ENCODE data around the gene RERE. TPM values are rescaled to one million over a fixed set of nuclear protein-coding genes. Genes with fewer than 3 reads are reported as not detected.

RERE gene
- total and polyA plus RNA-seq, 2 experiments from 2014 or later = 39.8 to 62.8 TPM

DNA sequence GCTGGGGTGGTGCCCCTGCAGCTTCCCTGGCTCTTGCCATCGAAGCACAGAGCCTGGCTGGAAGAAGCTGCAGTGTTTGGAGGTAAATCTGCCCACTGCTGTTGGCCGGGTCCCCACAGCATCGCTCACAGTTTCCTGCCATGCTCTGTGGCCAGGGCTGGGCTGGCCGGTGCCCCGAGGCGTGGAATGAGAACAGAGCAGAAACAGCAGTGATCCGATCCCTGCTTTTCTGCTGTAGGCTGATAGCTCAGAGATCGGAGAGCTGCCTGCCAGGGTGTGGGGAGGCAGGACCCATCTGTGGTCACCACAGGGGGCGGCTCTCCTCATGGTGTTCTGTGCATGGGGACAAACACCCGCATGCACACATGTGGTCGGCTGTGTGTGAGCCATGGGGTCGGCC is 488.0 kb downstream of the RERE start:
- H3K4me2 ChIP-seq = no peak overlapping the region

DNA sequence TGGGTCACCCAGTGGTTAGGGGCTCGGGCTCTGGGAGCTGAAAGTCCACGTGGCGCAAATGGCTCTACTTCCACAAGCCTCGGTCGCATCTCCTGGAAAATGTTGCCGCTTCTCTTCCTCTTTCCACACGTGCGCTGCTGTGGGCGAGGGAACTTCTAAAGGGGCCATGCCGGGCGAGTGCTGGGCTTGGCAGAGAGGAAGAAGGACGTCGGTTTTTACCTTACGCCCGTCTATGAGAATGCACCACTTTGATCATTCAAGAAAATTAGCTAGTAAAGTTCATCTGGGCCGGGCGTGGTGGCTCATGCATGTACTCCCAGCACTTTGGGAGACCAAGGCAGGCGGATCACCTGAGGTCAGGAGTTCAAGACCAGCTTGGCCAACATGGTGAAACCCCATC is 489.2 kb downstream of the RERE start:
- WGBS (ENCODE audit: low lambda C conversion rate, missing lambda C conversion rate) = 97% methylated on average over 18 of the region's 18 CpGs
- no peak overlapping the region for H3K4me3 ChIP-seq
- H3K27me3 ChIP-seq = no peaks in the 10 kb centered on the region
- no peaks in the 10 kb centered on the region for H3K9me3 ChIP-seq (ENCODE audit: low read depth)
- no peak overlapping the region for H3K4me2 ChIP-seq
- TF ChIP-seq EZH2 (IDR thresholded peaks at IDR 0.05; ENCODE audit: borderline replicate concordance) = no peak
- H2AFZ ChIP-seq = no peak overlapping the region
- H3K9me2 ChIP-seq (replicated peaks; ENCODE audit: insufficient read depth) = no peaks in the 10 kb centered on the region
- no peak overlapping the region for H3K27ac ChIP-seq
- H3K79me2 ChIP-seq = no peaks in the 10 kb centered on the region
- H4K20me1 ChIP-seq (ENCODE audit: insufficient read depth, poor library complexity, severe bottlenecking) = no peaks in the 10 kb centered on the region
- no peak for DNase-seq (ENCODE audit: low spot score)
- no peaks in the 10 kb centered on the region for H3K4me1 ChIP-seq (ENCODE audit: insufficient read depth)
- no peaks in the 10 kb centered on the region for H3K36me3 ChIP-seq (replicated peaks; ENCODE audit: insufficient read depth, low read depth)

More for the DNA sequence above, 488.0 kb downstream of the RERE start:
- no peaks in the 10 kb centered on the region for H3K27me3 ChIP-seq
- no peak for DNase-seq (ENCODE audit: low spot score)
- no peak overlapping the region for H3K27ac ChIP-seq
- H3K79me2 ChIP-seq = no peaks in the 10 kb centered on the region
- no peaks in the 10 kb centered on the region for H3K9me3 ChIP-seq (ENCODE audit: low read depth)
- TF ChIP-seq EZH2phosphoT487 (IDR thresholded peaks at IDR 0.05; ENCODE audit: low read depth, severe bottlenecking, unreplicated experiment) (no peak), EZH2 (IDR thresholded peaks at IDR 0.05; ENCODE audit: borderline replicate concordance) (no peak)
- TF ChIP-seq, protein P1, sequence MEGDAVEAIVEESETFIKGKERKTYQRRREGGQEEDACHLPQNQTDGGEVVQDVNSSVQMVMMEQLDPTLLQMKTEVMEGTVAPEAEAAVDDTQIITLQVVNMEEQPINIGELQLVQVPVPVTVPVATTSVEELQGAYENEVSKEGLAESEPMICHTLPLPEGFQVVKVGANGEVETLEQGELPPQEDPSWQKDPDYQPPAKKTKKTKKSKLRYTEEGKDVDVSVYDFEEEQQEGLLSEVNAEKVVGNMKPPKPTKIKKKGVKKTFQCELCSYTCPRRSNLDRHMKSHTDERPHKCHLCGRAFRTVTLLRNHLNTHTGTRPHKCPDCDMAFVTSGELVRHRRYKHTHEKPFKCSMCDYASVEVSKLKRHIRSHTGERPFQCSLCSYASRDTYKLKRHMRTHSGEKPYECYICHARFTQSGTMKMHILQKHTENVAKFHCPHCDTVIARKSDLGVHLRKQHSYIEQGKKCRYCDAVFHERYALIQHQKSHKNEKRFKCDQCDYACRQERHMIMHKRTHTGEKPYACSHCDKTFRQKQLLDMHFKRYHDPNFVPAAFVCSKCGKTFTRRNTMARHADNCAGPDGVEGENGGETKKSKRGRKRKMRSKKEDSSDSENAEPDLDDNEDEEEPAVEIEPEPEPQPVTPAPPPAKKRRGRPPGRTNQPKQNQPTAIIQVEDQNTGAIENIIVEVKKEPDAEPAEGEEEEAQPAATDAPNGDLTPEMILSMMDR (IDR thresholded peaks at IDR 0.05; ENCODE audit: poor library complexity) = no peak
- no peak overlapping the region for H2AFZ ChIP-seq
- no peak overlapping the region for H3K4me3 ChIP-seq
- H3K9me2 ChIP-seq (replicated peaks; ENCODE audit: insufficient read depth) = no peaks in the 10 kb centered on the region
- H3K4me1 ChIP-seq (ENCODE audit: insufficient read depth) = no peaks in the 10 kb centered on the region
- 86% methylated on average over 12 of the region's 12 CpGs for WGBS (ENCODE audit: low lambda C conversion rate, missing lambda C conversion rate)
- H4K20me1 ChIP-seq (ENCODE audit: insufficient read depth, poor library complexity, severe bottlenecking) = no peaks in the 10 kb centered on the region
- H3K36me3 ChIP-seq (replicated peaks; ENCODE audit: insufficient read depth, low read depth) = no peaks in the 10 kb centered on the region

DNA sequence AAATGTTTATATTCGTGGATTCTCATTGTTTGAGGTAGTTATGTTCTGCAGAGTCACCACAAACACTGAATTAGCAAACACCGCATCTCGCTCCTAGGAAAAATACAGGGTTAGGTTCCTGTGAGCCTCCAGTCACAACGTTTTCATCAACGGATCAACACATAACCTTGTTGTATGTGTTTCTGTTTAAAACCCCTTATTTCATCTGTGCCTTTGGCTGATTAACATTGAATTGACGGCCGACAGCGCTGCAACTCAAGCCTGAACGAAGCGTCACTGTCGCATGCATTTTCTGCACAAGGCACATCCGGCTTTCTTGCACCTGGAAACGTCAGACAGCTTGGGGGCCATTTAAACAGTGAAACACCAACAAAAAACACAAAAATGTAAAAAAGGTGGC is 491.2 kb downstream of the RERE start:
- TF ChIP-seq EZH2 (IDR thresholded peaks at IDR 0.05; ENCODE audit: borderline replicate concordance) = no peak
- H3K27ac ChIP-seq = no peak overlapping the region
- H3K79me2 ChIP-seq = no peaks in the 10 kb centered on the region
- no peaks in the 10 kb centered on the region for H3K9me2 ChIP-seq (replicated peaks; ENCODE audit: insufficient read depth)
- WGBS (ENCODE audit: low lambda C conversion rate, missing lambda C conversion rate) = 91% methylated on average over 13 of the region's 13 CpGs
- no peak overlapping the region for H3K4me3 ChIP-seq
- no peaks in the 10 kb centered on the region for H3K27me3 ChIP-seq
- no peak overlapping the region for H3K4me2 ChIP-seq
- no peak for DNase-seq (ENCODE audit: low spot score)
- H3K9me3 ChIP-seq (ENCODE audit: low read depth) = no peaks in the 10 kb centered on the region
- no peak overlapping the region for H2AFZ ChIP-seq
- H4K20me1 ChIP-seq (ENCODE audit: insufficient read depth, poor library complexity, severe bottlenecking) = no peaks in the 10 kb centered on the region
- no peaks in the 10 kb centered on the region for H3K36me3 ChIP-seq (replicated peaks; ENCODE audit: insufficient read depth, low read depth)
- H3K4me1 ChIP-seq (ENCODE audit: insufficient read depth) = no peaks in the 10 kb centered on the region

- Histone ChIP-seq H3K4me3 (no peak overlapping the region), H4K20me1 (ENCODE audit: insufficient read depth, poor library complexity, severe bottlenecking) (no peaks in the 10 kb centered on the region), H3K9me2 (replicated peaks; ENCODE audit: insufficient read depth) (no peaks in the 10 kb centered on the region), H3K36me3 (replicated peaks; ENCODE audit: insufficient read depth, low read depth) (no peaks in the 10 kb centered on the region), H3K27me3 (no peaks in the 10 kb centered on the region), H3K79me2 (no peaks in the 10 kb centered on the region), H3K4me1 (ENCODE audit: insufficient read depth) (no peaks in the 10 kb centered on the region), H3K4me2 (no peak overlapping the region), H3K9me3 (ENCODE audit: low read depth) (no peaks in the 10 kb centered on the region), H2AFZ (no peak overlapping the region), H3K27ac (no peak overlapping the region)
- DNase-seq (ENCODE audit: low spot score) = no peak
- no peak for TF ChIP-seq EZH2 (IDR thresholded peaks at IDR 0.05; ENCODE audit: borderline replicate concordance)
- TF ChIP-seq EZH2phosphoT487 (IDR thresholded peaks at IDR 0.05; ENCODE audit: low read depth, severe bottlenecking, unreplicated experiment) = no peak
- TF ChIP-seq, protein P1 (IDR thresholded peaks at IDR 0.05; ENCODE audit: poor library complexity) = no peak
- 96% methylated on average over 21 of the region's 21 CpGs for WGBS (ENCODE audit: low lambda C conversion rate, missing lambda C conversion rate)
Observed at GRCh38 chr1:8325771-8326170, 491.7 kb downstream of the RERE start.

Measured in hepatocyte (in vitro differentiated cells).